Effector memory CD4-positive, alpha-beta T cell (primary cell): ENCODE results near the gene CACNA1C.

Experiments used
- DNase-seq, 3 donors: peaks; one replicate each; pipeline ENCODE4 v3.0.0-alpha.2; 2020
- H3K27ac ChIP-seq: 2 replicates; pipeline ENCODE4 v1.7.0; 2013; ENCODE audit warnings: mild to moderate bottlenecking, low read length, moderate library complexity; ENCODE audit not compliant: insufficient read depth, poor library complexity, severe bottlenecking
- H3K27me3 ChIP-seq: replicated peaks from 2 replicates; pipeline ENCODE4 v1.7.0; 2013; ENCODE audit warnings: mild to moderate bottlenecking, low read length; ENCODE audit not compliant: insufficient read depth, control insufficient read depth, poor library complexity, severe bottlenecking
- H3K36me3 ChIP-seq: 2 replicates; pipeline ENCODE4 v1.7.0; 2013; ENCODE audit warnings: mild to moderate bottlenecking, low read length, moderate library complexity; ENCODE audit not compliant: control insufficient read depth, insufficient read depth
- H3K4me1 ChIP-seq: 2 replicates; pipeline ENCODE4 v1.7.0; 2013; ENCODE audit warnings: low read length, mild to moderate bottlenecking; ENCODE audit not compliant: control insufficient read depth, insufficient read depth, poor library complexity, severe bottlenecking
- H3K4me3 ChIP-seq: 2 replicates; pipeline ENCODE4 v1.7.0; 2013; ENCODE audit warnings: low read length, low read depth, mild to moderate bottlenecking; ENCODE audit not compliant: insufficient read depth, poor library complexity, severe bottlenecking
- H3K9me3 ChIP-seq: 2 replicates; pipeline ENCODE4 v1.7.0; 2013; ENCODE audit warnings: mild to moderate bottlenecking, low read length, moderate library complexity; ENCODE audit not compliant: control insufficient read depth

CACNA1C gene

GRCh38 chr12:2266666-2267620 is 214.2 kb downstream of the CACNA1C start:
- Histone ChIP-seq H3K27me3 (no peaks in the 10 kb centered on the region), H3K4me1 (no peaks in the 10 kb centered on the region), H3K4me3 (no peak overlapping the region), H3K27ac (no peak overlapping the region), H3K9me3 (no peaks in the 10 kb centered on the region), H3K36me3 (no peaks in the 10 kb centered on the region)
- no peak for DNase-seq

- H3K9me3 ChIP-seq, result no peaks in the 10 kb centered on the region
- no peaks in the 10 kb centered on the region for H3K27me3 ChIP-seq
- H3K4me1 ChIP-seq, result no peaks in the 10 kb centered on the region
- H3K27ac ChIP-seq, result no peak overlapping the region
- no peak overlapping the region for H3K4me3 ChIP-seq
- DNase-seq, result no peak
- no peaks in the 10 kb centered on the region for H3K36me3 ChIP-seq
These were observed 215.1 kb downstream of the CACNA1C start for GRCh38 chr12:2267703-2268470.

GRCh38 chr12:2268471-2269286 is 215.9 kb downstream of the CACNA1C start:
- H3K4me3 ChIP-seq, result no peak overlapping the region
- H3K4me1 ChIP-seq, result no peaks in the 10 kb centered on the region
- H3K9me3 ChIP-seq, result no peaks in the 10 kb centered on the region
- no peak overlapping the region for H3K27ac ChIP-seq
- no peaks in the 10 kb centered on the region for H3K27me3 ChIP-seq
- DNase-seq, result no peak
- H3K36me3 ChIP-seq, result no peaks in the 10 kb centered on the region

GRCh38 chr12:2270846-2271245 is 218.1 kb downstream of the CACNA1C start:
- Histone ChIP-seq H3K36me3 (no peaks in the 10 kb centered on the region), H3K9me3 (no peaks in the 10 kb centered on the region), H3K27me3 (no peaks in the 10 kb centered on the region), H3K27ac (no peak overlapping the region), H3K4me1 (no peaks in the 10 kb centered on the region), H3K4me3 (no peak overlapping the region)
- no peak for DNase-seq

GRCh38 chr12:2271961-2272360 is 219.2 kb downstream of the CACNA1C start:
- Histone ChIP-seq H3K27ac (no peak overlapping the region), H3K4me3 (no peak overlapping the region), H3K36me3 (no peaks in the 10 kb centered on the region), H3K4me1 (no peaks in the 10 kb centered on the region), H3K27me3 (no peaks in the 10 kb centered on the region), H3K9me3 (no peaks in the 10 kb centered on the region)
- no peak for DNase-seq

- no peak for DNase-seq
- no peak overlapping the region for H3K4me3 ChIP-seq
- H3K27me3 ChIP-seq, result no peaks in the 10 kb centered on the region
- H3K36me3 ChIP-seq, result no peaks in the 10 kb centered on the region
- H3K9me3 ChIP-seq, result no peaks in the 10 kb centered on the region
- no peaks in the 10 kb centered on the region for H3K4me1 ChIP-seq
- H3K27ac ChIP-seq, result no peak overlapping the region
These were observed 220.5 kb downstream of the CACNA1C start for GRCh38 chr12:2273288-2273687.

- no peaks in the 10 kb centered on the region for H3K27me3 ChIP-seq
- no peaks in the 10 kb centered on the region for H3K36me3 ChIP-seq
- no peak overlapping the region for H3K27ac ChIP-seq
- H3K9me3 ChIP-seq, result no peaks in the 10 kb centered on the region
- H3K4me1 ChIP-seq, result no peaks in the 10 kb centered on the region
- DNase-seq, result no peak
- no peak overlapping the region for H3K4me3 ChIP-seq
These were observed 221.0 kb downstream of the CACNA1C start for GRCh38 chr12:2273751-2274150.

GRCh38 chr12:2274733-2275132 is 221.9 kb downstream of the CACNA1C start:
- no peak overlapping the region for H3K4me3 ChIP-seq
- H3K9me3 ChIP-seq, result peaks cover under 1% of the 10 kb centered on the region
- no peak for DNase-seq
- no peaks in the 10 kb centered on the region for H3K27me3 ChIP-seq
- H3K4me1 ChIP-seq, result no peaks in the 10 kb centered on the region
- no peaks in the 10 kb centered on the region for H3K36me3 ChIP-seq
- H3K27ac ChIP-seq, result no peak overlapping the region

GRCh38 chr12:2276288-2277033 is 223.7 kb downstream of the CACNA1C start:
- DNase-seq, result no peak
- Histone ChIP-seq H3K9me3 (peaks cover 2% of the 10 kb centered on the region), H3K27me3 (no peaks in the 10 kb centered on the region), H3K4me3 (no peak overlapping the region), H3K27ac (no peak overlapping the region), H3K36me3 (no peaks in the 10 kb centered on the region), H3K4me1 (no peaks in the 10 kb centered on the region)
